GM23338 (cell line): ENCODE measurements around the gene LRRC26. TPM values are rescaled to one million over a fixed set of nuclear protein-coding genes. Genes with fewer than 3 reads are reported as not detected.
A peak's percentile ranks its signal among the peaks of the same experiment; 100 is the strongest.

Experiments used
- ATAC-seq: fragments of 200-7000 bp; cut with Tn5 transposase; 3 replicates; pipeline ENCODE4 v1.9.1; 2020
- DNase-seq: peaks from one replicate; pipeline ENCODE4 v3.0.0-alpha.2; 2015; ENCODE audit warnings: low spot score
- H2AFZ ChIP-seq: fragments of 200-600 bp; sonication (generic); 2 replicates; pipeline ENCODE4 v1.8.0; 2016; ENCODE audit warnings: antibody characterized with exemption, mild to moderate bottlenecking, moderate library complexity
- H3F3A ChIP-seq: fragments of 200-600 bp; sonication (generic); replicated peaks from 2 replicates; pipeline ENCODE4 v1.8.0; 2017; ENCODE audit warnings: antibody characterized with exemption, mixed run types, low read depth
- H3K27ac ChIP-seq: fragments of 200-600 bp; sonication (generic); 2 replicates; pipeline ENCODE4 v1.6.1; 2016; ENCODE audit warnings: low read depth
- H3K27me3 ChIP-seq: fragments of 200-600 bp; sonication (generic); 2 replicates; pipeline ENCODE4 v1.8.0; 2016; ENCODE audit warnings: mild to moderate bottlenecking, mixed run types, moderate library complexity; ENCODE audit not compliant: insufficient read depth
- H3K36me3 ChIP-seq: fragments of 200-600 bp; sonication (generic); 2 replicates; pipeline ENCODE4 v1.8.0; 2016; ENCODE audit warnings: mild to moderate bottlenecking; ENCODE audit not compliant: insufficient read depth
- H3K4me1 ChIP-seq: fragments of 200-600 bp; sonication (generic); 2 replicates; pipeline ENCODE4 v1.8.0; 2016; ENCODE audit warnings: mild to moderate bottlenecking, moderate library complexity; ENCODE audit not compliant: insufficient read depth
- H3K4me2 ChIP-seq: fragments of 200-600 bp; sonication (generic); 2 replicates; pipeline ENCODE4 v1.7.1; 2017; ENCODE audit warnings: mixed run types
- H3K4me3 ChIP-seq: fragments of 200-600 bp; sonication (generic); 2 replicates; pipeline ENCODE4 v1.6.1; 2016; ENCODE audit warnings: mixed run types
- H3K79me2 ChIP-seq: fragments of 200-600 bp; sonication (generic); replicated peaks from 2 replicates; pipeline ENCODE4 v1.8.0; 2017; ENCODE audit warnings: mild to moderate bottlenecking; ENCODE audit not compliant: insufficient read depth
- H3K9me2 ChIP-seq: fragments of 200-600 bp; sonication (generic); 2 replicates; pipeline ENCODE4 v1.8.0; 2017; ENCODE audit not compliant: insufficient read depth
- H4K20me1 ChIP-seq: fragments of 200-600 bp; sonication (generic); replicated peaks from 2 replicates; pipeline ENCODE4 v1.8.0; 2017; ENCODE audit warnings: mild to moderate bottlenecking; ENCODE audit not compliant: insufficient read depth
- H3K27ac Mint-ChIP-seq: 2 replicates; pipeline ENCODE4 v1.8.0; 2020; ENCODE audit warnings: inconsistent platforms, mild to moderate bottlenecking, moderate library complexity, mixed read lengths
- H3K27me3 Mint-ChIP-seq: 3 replicates; pipeline ENCODE4 v1.8.0; 2022; ENCODE audit warnings: low read depth, mild to moderate bottlenecking, moderate library complexity, mixed read lengths, inconsistent platforms; ENCODE audit not compliant: insufficient read depth, poor library complexity
- H3K36me3 Mint-ChIP-seq: 3 replicates; pipeline ENCODE4 v1.8.0; 2021; ENCODE audit warnings: low read depth, mild to moderate bottlenecking, inconsistent platforms, moderate library complexity, mixed read lengths
- H3K4me1 Mint-ChIP-seq: 3 replicates; pipeline ENCODE4 v1.8.0; 2020; ENCODE audit warnings: mild to moderate bottlenecking, inconsistent platforms, mixed read lengths
- H3K4me3 Mint-ChIP-seq: 3 replicates; pipeline ENCODE4 v1.8.0; 2021; ENCODE audit warnings: moderate library complexity, mild to moderate bottlenecking, inconsistent platforms, mixed read lengths
- H3K9me3 Mint-ChIP-seq: 3 replicates; pipeline ENCODE4 v1.8.0; 2020; ENCODE audit warnings: moderate library complexity, mild to moderate bottlenecking, inconsistent platforms, mixed read lengths
- CREB1 ChIP-seq: fragments of 250-450 bp; sonication (Bioruptor Pico); IDR thresholded peaks from 2 replicates; pipeline ENCODE4 v1.5.0; 2020; ENCODE audit warnings: low read depth, mild to moderate bottlenecking, moderate library complexity
- EZH2 ChIP-seq: fragments of 200-600 bp; sonication (generic); IDR thresholded peaks from one replicate; pipeline ENCODE4 v1.8.0; 2017; ENCODE audit warnings: antibody characterized with exemption, mild to moderate bottlenecking, low read depth; ENCODE audit not compliant: unreplicated experiment
- EZH2phosphoT487 ChIP-seq: fragments of 200-600 bp; sonication (generic); IDR thresholded peaks from one replicate; pipeline ENCODE4 v1.8.1; 2018; ENCODE audit warnings: antibody characterized with exemption; ENCODE audit not compliant: unreplicated experiment
- JUNB ChIP-seq: IDR thresholded peaks from one replicate; pipeline ENCODE4 v1.6.1; 2016; ENCODE audit warnings: antibody characterized with exemption; ENCODE audit not compliant: unreplicated experiment
- NANOG ChIP-seq: IDR thresholded peaks from 2 replicates; pipeline ENCODE4 v1.6.1; 2016; ENCODE audit warnings: antibody characterized with exemption, borderline replicate concordance
- POLR2AphosphoS5 ChIP-seq: IDR thresholded peaks from 2 replicates; pipeline ENCODE4 v1.6.1; 2016; ENCODE audit warnings: antibody characterized with exemption, low read depth
- STAT1 ChIP-seq: IDR thresholded peaks from one replicate; pipeline ENCODE4 v1.6.1; 2016; ENCODE audit warnings: antibody characterized with exemption; ENCODE audit not compliant: unreplicated experiment
- ZNF114 ChIP-seq: fragments of 250-450 bp; sonication (Bioruptor Pico); IDR thresholded peaks from 2 replicates; pipeline ENCODE4 v1.5.0; 2020; ENCODE audit warnings: mild to moderate bottlenecking, moderate library complexity
- ZNF331 ChIP-seq: fragments of 250-450 bp; sonication (Bioruptor Pico); IDR thresholded peaks from 2 replicates; pipeline ENCODE4 v1.5.0; 2020; ENCODE audit warnings: low read depth, mild to moderate bottlenecking, moderate library complexity
- polyA plus RNA-seq: library from polyadenylated mRNA; unstranded; fragments of >200 nt; fragmentation: Nextera tagmentation; extraction: Ambion mirVana; gene quantifications from 2 replicates; pipeline ENCODE4 v1.2.1, GENCODE V29; 2016
- total RNA-seq: library from RNA; depleted of rRNA; stranded (reverse); fragments of >200 nt; shearing (Covaris generic); gene quantifications from 2 replicates; pipeline ENCODE4 v1.2.3, GENCODE V29; 2014
- TF ChIP-seq, protein P1 (sequence below): fragments of 250-450 bp; sonication (Bioruptor Pico); IDR thresholded peaks from 2 replicates; pipeline ENCODE4 v1.5.0; 2020; ENCODE audit warnings: mild to moderate bottlenecking, moderate library complexity
- TF ChIP-seq, protein P2 (sequence below): IDR thresholded peaks from 2 replicates; pipeline ENCODE4 v1.6.1; 2016; ENCODE audit warnings: antibody characterized with exemption
- TF ChIP-seq, protein P3 (sequence below): IDR thresholded peaks from one replicate; pipeline ENCODE4 v1.6.1; 2018; ENCODE audit warnings: antibody characterized with exemption; ENCODE audit not compliant: unreplicated experiment
- TF ChIP-seq, protein P4 (sequence below), 2 experiments: fragments of 200-600 bp in 1 of 2; sonication (generic) in 1 of 2; conservative IDR thresholded peaks; 2 replicates each; pipeline versions ENCODE4 v1.5.1 to v1.6.1; 2016 to 2017; ENCODE audit warnings: antibody characterized with exemption in 2 of 2, low read depth in 2 of 2, mild to moderate bottlenecking in 2 of 2, moderate library complexity in 1 of 2

LRRC26 gene
- total and polyA plus RNA-seq, 2 experiments from 2014 or later, result 0.21 to 4.3 TPM

DNA sequence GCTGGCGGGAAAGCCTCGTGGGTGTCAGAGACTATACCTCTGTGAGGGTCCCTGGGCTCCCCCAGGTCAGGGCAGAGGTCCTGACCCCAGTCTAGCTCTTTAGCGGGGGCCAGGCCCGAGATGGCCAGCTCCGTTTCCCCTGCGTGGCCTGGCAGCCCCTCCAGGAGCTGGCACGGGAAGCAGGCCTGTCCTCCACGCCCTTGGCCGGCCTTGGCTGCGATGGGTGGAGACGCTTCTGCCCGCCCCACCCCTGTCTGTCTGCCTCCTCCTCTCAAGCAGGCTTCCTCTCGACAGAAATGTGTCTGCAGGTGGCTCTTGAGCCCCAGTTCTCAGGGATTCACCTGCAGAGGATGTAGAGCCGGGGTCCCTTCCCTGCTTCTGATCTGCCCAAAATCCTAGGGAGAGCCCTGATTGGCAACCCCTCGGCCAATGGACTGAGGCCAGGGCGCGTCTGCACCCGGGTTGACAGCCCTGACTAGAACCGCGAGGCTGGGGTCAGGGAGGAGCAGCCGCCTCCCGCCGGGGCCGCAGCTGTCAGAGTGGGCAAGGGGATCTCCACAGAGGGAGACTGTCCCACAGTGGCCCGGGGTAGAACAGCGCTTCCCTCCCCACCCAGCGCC is 33.5 kb downstream of the LRRC26 start:
- no peaks in the 10 kb centered on the region for H3F3A ChIP-seq
- H3K4me1 ChIP-seq, result peaks cover 12% of the 10 kb centered on the region
- H3K27ac ChIP-seq, result no peak overlapping the region
- H2AFZ ChIP-seq, result no peak overlapping the region
- no peaks in the 10 kb centered on the region for H3K36me3 ChIP-seq
- H3K27me3 ChIP-seq, result peaks cover 52% of the 10 kb centered on the region
- no peak for TF ChIP-seq EZH2phosphoT487
- TF ChIP-seq, protein P1, sequence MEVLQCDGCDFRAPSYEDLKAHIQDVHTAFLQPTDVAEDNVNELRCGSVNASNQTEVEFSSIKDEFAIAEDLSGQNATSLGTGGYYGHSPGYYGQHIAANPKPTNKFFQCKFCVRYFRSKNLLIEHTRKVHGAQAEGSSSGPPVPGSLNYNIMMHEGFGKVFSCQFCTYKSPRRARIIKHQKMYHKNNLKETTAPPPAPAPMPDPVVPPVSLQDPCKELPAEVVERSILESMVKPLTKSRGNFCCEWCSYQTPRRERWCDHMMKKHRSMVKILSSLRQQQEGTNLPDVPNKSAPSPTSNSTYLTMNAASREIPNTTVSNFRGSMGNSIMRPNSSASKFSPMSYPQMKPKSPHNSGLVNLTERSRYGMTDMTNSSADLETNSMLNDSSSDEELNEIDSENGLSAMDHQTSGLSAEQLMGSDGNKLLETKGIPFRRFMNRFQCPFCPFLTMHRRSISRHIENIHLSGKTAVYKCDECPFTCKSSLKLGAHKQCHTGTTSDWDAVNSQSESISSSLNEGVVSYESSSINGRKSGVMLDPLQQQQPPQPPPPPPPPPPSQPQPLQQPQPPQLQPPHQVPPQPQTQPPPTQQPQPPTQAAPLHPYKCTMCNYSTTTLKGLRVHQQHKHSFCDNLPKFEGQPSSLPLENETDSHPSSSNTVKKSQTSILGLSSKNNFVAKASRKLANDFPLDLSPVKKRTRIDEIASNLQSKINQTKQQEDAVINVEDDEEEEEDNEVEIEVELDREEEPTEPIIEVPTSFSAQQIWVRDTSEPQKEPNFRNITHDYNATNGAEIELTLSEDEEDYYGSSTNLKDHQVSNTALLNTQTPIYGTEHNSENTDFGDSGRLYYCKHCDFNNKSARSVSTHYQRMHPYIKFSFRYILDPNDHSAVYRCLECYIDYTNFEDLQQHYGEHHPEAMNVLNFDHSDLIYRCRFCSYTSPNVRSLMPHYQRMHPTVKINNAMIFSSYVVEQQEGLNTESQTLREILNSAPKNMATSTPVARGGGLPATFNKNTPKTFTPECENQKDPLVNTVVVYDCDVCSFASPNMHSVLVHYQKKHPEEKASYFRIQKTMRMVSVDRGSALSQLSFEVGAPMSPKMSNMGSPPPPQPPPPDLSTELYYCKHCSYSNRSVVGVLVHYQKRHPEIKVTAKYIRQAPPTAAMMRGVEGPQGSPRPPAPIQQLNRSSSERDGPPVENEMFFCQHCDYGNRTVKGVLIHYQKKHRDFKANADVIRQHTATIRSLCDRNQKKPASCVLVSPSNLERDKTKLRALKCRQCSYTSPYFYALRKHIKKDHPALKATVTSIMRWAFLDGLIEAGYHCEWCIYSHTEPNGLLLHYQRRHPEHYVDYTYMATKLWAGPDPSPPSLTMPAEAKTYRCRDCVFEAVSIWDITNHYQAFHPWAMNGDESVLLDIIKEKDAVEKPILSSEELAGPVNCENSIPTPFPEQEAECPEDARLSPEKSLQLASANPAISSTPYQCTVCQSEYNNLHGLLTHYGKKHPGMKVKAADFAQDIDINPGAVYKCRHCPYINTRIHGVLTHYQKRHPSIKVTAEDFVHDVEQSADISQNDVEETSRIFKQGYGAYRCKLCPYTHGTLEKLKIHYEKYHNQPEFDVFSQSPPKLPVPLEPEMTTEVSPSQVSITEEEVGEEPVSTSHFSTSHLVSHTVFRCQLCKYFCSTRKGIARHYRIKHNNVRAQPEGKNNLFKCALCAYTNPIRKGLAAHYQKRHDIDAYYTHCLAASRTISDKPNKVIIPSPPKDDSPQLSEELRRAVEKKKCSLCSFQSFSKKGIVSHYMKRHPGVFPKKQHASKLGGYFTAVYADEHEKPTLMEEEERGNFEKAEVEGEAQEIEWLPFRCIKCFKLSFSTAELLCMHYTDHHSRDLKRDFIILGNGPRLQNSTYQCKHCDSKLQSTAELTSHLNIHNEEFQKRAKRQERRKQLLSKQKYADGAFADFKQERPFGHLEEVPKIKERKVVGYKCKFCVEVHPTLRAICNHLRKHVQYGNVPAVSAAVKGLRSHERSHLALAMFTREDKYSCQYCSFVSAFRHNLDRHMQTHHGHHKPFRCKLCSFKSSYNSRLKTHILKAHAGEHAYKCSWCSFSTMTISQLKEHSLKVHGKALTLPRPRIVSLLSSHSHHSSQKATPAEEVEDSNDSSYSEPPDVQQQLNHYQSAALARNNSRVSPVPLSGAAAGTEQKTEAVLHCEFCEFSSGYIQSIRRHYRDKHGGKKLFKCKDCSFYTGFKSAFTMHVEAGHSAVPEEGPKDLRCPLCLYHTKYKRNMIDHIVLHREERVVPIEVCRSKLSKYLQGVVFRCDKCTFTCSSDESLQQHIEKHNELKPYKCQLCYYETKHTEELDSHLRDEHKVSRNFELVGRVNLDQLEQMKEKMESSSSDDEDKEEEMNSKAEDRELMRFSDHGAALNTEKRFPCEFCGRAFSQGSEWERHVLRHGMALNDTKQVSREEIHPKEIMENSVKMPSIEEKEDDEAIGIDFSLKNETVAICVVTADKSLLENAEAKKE, result no peak
- no peak for TF ChIP-seq ZNF331 (CRISPR knock-in tag)
- no peak for TF ChIP-seq EZH2
- TF ChIP-seq NANOG, result no peak
- TF ChIP-seq, protein P2, sequence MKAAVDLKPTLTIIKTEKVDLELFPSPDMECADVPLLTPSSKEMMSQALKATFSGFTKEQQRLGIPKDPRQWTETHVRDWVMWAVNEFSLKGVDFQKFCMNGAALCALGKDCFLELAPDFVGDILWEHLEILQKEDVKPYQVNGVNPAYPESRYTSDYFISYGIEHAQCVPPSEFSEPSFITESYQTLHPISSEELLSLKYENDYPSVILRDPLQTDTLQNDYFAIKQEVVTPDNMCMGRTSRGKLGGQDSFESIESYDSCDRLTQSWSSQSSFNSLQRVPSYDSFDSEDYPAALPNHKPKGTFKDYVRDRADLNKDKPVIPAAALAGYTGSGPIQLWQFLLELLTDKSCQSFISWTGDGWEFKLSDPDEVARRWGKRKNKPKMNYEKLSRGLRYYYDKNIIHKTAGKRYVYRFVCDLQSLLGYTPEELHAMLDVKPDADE, result no peak
- TF ChIP-seq, protein P3, sequence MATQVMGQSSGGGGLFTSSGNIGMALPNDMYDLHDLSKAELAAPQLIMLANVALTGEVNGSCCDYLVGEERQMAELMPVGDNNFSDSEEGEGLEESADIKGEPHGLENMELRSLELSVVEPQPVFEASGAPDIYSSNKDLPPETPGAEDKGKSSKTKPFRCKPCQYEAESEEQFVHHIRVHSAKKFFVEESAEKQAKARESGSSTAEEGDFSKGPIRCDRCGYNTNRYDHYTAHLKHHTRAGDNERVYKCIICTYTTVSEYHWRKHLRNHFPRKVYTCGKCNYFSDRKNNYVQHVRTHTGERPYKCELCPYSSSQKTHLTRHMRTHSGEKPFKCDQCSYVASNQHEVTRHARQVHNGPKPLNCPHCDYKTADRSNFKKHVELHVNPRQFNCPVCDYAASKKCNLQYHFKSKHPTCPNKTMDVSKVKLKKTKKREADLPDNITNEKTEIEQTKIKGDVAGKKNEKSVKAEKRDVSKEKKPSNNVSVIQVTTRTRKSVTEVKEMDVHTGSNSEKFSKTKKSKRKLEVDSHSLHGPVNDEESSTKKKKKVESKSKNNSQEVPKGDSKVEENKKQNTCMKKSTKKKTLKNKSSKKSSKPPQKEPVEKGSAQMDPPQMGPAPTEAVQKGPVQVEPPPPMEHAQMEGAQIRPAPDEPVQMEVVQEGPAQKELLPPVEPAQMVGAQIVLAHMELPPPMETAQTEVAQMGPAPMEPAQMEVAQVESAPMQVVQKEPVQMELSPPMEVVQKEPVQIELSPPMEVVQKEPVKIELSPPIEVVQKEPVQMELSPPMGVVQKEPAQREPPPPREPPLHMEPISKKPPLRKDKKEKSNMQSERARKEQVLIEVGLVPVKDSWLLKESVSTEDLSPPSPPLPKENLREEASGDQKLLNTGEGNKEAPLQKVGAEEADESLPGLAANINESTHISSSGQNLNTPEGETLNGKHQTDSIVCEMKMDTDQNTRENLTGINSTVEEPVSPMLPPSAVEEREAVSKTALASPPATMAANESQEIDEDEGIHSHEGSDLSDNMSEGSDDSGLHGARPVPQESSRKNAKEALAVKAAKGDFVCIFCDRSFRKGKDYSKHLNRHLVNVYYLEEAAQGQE, result no peak
- TF ChIP-seq JUNB, result no peak
- TF ChIP-seq, protein P4, sequence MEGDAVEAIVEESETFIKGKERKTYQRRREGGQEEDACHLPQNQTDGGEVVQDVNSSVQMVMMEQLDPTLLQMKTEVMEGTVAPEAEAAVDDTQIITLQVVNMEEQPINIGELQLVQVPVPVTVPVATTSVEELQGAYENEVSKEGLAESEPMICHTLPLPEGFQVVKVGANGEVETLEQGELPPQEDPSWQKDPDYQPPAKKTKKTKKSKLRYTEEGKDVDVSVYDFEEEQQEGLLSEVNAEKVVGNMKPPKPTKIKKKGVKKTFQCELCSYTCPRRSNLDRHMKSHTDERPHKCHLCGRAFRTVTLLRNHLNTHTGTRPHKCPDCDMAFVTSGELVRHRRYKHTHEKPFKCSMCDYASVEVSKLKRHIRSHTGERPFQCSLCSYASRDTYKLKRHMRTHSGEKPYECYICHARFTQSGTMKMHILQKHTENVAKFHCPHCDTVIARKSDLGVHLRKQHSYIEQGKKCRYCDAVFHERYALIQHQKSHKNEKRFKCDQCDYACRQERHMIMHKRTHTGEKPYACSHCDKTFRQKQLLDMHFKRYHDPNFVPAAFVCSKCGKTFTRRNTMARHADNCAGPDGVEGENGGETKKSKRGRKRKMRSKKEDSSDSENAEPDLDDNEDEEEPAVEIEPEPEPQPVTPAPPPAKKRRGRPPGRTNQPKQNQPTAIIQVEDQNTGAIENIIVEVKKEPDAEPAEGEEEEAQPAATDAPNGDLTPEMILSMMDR (conservative IDR thresholded peaks at IDR 0.05; ENCODE audit: low read depth in 2 of 2), result no peak
- no peak for TF ChIP-seq POLR2AphosphoS5
- TF ChIP-seq ZNF114 (CRISPR knock-in tag), result no peak
- TF ChIP-seq CREB1 (CRISPR knock-in tag), result no peak
- no peak for TF ChIP-seq STAT1
- peaks cover 56% of the 10 kb centered on the region for H3K27me3 Mint-ChIP-seq
- no peaks in the 10 kb centered on the region for H3K79me2 ChIP-seq
- H3K4me3 Mint-ChIP-seq, result no peak overlapping the region
- ATAC-seq (peak; percentile 61), DNase-seq (peak; percentile 41)
- no peaks in the 10 kb centered on the region for H3K9me3 Mint-ChIP-seq
- H3K36me3 Mint-ChIP-seq, result no peaks in the 10 kb centered on the region
- no peaks in the 10 kb centered on the region for H3K9me2 ChIP-seq
- H3K4me2 ChIP-seq, result no peak overlapping the region
- H3K27ac Mint-ChIP-seq, result no peak overlapping the region
- H3K4me1 Mint-ChIP-seq, result peaks cover 10% of the 10 kb centered on the region
- H4K20me1 ChIP-seq, result no peaks in the 10 kb centered on the region
- no peak overlapping the region for H3K4me3 ChIP-seq
